H1 (cell line): ENCODE measurements around the gene LEMD1. TPM values are rescaled to one million over a fixed set of nuclear protein-coding genes. Genes with fewer than 3 reads are reported as not detected.

Experiments used
- CBX8 ChIP-seq: fragments of 300-800, 300-1000 bp; sonication (generic); IDR thresholded peaks from 2 replicates; pipeline ENCODE4 v1.7.1; 2016; ENCODE audit warnings: low read depth, low read length, borderline replicate concordance
- polyA plus RNA-seq, 7 experiments: library from polyadenylated mRNA; depleted of rRNA in 3 of 7; stranded (reverse) in 5 of 7; unstranded in 2 of 7; fragments of >200 nt in 5 of 7; fragments of 200-250 nt in 2 of 7; gene quantifications; 1 replicate in 5 of 7; 2 replicates in 1 of 7; 4 replicates in 1 of 7; pipeline versions ENCODE4 v1.2.1 to v1.2.3, GENCODE V29; 2011 to 2013; ENCODE audit warnings: missing spikeins in 2 of 7, mixed read lengths in 2 of 7
- total RNA-seq: library from RNA; stranded (reverse); fragmentation: NEBNext Ultra II Directional; extraction: Animal tissue kit (Norgen Biotek cat#: 25700); gene quantifications from 2 replicates; pipeline ENCODE4 v1.2.1, GENCODE V29; 2021

Gene LEMD1
- total and polyA plus RNA-seq, 2 of the 8 experiments (the other 6 are each of a cell fraction or from before 2014, with no cell fraction given), result 10.0 to 10.5 TPM

DNA sequence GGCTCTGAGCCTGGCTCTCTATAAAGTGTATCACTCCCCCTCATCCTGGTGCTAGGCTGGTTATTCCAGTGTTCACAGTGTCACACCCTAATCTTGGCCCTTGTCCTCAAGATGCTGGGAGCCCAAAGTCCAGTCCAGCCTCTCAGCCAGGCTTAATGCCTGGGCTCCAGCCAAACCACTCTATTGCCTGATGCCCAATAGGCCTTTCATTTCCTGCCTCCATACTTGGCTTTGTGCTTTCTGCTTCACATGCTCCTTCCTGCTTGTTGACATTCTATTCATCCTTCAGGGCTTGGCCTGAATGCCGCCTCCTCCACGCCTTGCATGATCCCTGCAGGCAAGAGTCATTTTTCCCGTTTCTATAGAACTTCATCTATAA lies 66.8 kb downstream of the LEMD1 start (continued):
- TF ChIP-seq CBX8, result no peak
- TF ChIP-seq, all 59 proteins: peak for 0
